ENCODE measurements around the gene REEP5. TPM values are rescaled to one million over a fixed set of nuclear protein-coding genes. Genes with fewer than 3 reads are reported as not detected.

Gene REEP5
- total and polyA plus RNA-seq, 2 of the 4 experiments (the other 2 are of a cell fraction) = 49.3 to 82.0 TPM

DNA sequence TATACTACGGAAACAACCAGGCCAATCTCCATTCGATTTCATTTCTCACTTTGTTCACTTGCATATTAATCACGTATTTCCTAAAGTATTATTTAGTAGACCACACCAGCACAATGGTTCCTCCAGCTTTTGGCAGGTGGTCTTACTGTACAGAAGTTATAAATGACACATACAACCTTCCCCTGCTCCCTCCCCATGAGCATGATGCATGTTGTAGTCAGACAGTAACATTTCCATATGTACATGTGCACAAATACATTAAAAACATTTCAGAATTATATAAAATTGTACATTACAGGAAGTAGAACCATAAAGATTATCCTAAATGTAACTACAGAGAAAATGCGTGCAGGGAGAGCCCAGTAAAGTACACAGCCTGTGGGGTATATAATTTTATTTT is 43.9 kb downstream of the REEP5 start:
- H2BK120ac ChIP-seq (ENCODE audit: low read depth, low read length) = no peak overlapping the region
- peaks cover 27 to 48% of the 10 kb centered on the region in 2 experiments; a peak in 3 of 4 replicates for H3K79me1 ChIP-seq (ENCODE audit: low read depth in 1 of 2, low read length in 2 of 2)
- H3K4ac ChIP-seq (ENCODE audit: low read depth, low read length) = no peak overlapping the region
- dilution Hi-C loops (cut with HindIII; ENCODE audit: low sequenced_read_pairs, unreplicated experiment) = no loop called here
- no peak overlapping the region for H3K56ac ChIP-seq (ENCODE audit: extremely low read depth, insufficient read depth, low read length)
- TF ChIP-seq POLR2A (IDR thresholded peaks at IDR 0.05; ENCODE audit: low read depth, low read length) (no peak), RAD21 (IDR thresholded peaks at IDR 0.05; ENCODE audit: low read length) (no peak), MAZ (IDR thresholded peaks at IDR 0.05; ENCODE audit: borderline replicate concordance, low read depth, low read length) (no peak), RCOR1 (IDR thresholded peaks at IDR 0.05; ENCODE audit: insufficient replicate concordance, low read length) (no peak), FOS (IDR thresholded peaks at IDR 0.05; ENCODE audit: low read depth, low read length) (no peak), CHD1 (IDR thresholded peaks at IDR 0.05; ENCODE audit: low read depth, low read length) (no peak), CEBPB (IDR thresholded peaks at IDR 0.05; ENCODE audit: low read depth, low read length) (no peak), SMC3 (IDR thresholded peaks at IDR 0.05; ENCODE audit: low read depth, low read length) (no peak), MXI1 (IDR thresholded peaks at IDR 0.05; ENCODE audit: borderline replicate concordance, low read depth, low read length) (no peak), RFX5 (IDR thresholded peaks at IDR 0.05; ENCODE audit: low read depth, low read length) (no peak), NFE2L2 (IDR thresholded peaks at IDR 0.05; ENCODE audit: low read depth, low read length) (no peak), MAFK (IDR thresholded peaks at IDR 0.05; ENCODE audit: low read depth, low read length) (no peak), BHLHE40 (IDR thresholded peaks at IDR 0.05; ENCODE audit: low read depth, low read length) (no peak)
- TF ChIP-seq, protein P1, sequence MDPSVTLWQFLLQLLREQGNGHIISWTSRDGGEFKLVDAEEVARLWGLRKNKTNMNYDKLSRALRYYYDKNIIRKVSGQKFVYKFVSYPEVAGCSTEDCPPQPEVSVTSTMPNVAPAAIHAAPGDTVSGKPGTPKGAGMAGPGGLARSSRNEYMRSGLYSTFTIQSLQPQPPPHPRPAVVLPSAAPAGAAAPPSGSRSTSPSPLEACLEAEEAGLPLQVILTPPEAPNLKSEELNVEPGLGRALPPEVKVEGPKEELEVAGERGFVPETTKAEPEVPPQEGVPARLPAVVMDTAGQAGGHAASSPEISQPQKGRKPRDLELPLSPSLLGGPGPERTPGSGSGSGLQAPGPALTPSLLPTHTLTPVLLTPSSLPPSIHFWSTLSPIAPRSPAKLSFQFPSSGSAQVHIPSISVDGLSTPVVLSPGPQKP (IDR thresholded peaks at IDR 0.05; ENCODE audit: borderline replicate concordance, low read depth, low read length) = no peak
- TF ChIP-seq, protein P2, sequence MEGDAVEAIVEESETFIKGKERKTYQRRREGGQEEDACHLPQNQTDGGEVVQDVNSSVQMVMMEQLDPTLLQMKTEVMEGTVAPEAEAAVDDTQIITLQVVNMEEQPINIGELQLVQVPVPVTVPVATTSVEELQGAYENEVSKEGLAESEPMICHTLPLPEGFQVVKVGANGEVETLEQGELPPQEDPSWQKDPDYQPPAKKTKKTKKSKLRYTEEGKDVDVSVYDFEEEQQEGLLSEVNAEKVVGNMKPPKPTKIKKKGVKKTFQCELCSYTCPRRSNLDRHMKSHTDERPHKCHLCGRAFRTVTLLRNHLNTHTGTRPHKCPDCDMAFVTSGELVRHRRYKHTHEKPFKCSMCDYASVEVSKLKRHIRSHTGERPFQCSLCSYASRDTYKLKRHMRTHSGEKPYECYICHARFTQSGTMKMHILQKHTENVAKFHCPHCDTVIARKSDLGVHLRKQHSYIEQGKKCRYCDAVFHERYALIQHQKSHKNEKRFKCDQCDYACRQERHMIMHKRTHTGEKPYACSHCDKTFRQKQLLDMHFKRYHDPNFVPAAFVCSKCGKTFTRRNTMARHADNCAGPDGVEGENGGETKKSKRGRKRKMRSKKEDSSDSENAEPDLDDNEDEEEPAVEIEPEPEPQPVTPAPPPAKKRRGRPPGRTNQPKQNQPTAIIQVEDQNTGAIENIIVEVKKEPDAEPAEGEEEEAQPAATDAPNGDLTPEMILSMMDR (conservative IDR thresholded peaks at IDR 0.05; ENCODE audit: low read depth, low read length) = no peak
- TF ChIP-seq, protein P3, sequence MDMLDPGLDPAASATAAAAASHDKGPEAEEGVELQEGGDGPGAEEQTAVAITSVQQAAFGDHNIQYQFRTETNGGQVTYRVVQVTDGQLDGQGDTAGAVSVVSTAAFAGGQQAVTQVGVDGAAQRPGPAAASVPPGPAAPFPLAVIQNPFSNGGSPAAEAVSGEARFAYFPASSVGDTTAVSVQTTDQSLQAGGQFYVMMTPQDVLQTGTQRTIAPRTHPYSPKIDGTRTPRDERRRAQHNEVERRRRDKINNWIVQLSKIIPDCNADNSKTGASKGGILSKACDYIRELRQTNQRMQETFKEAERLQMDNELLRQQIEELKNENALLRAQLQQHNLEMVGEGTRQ (IDR thresholded peaks at IDR 0.05; ENCODE audit: low read depth, low read length) = no peak
- no peak overlapping the region for H2BK15ac ChIP-seq (ENCODE audit: low read depth, low read length)
- no peak overlapping the region for H3K27ac ChIP-seq (ENCODE audit: insufficient read depth, low read length)
- H3K18ac ChIP-seq (ENCODE audit: low read depth, low read length) = no peak overlapping the region
- H3K9me3 ChIP-seq (ENCODE audit: control insufficient read depth, insufficient read depth, low read length) = no peaks in the 10 kb centered on the region
- H3K27me3 ChIP-seq (ENCODE audit: control insufficient read depth, insufficient read depth, low read length) = no peaks in the 10 kb centered on the region
- in situ Hi-C loops (cut with MboI; ENCODE audit: low sequenced_read_pairs) = no loop called here
- no peak overlapping the region for H4K8ac ChIP-seq (ENCODE audit: low read depth in 2 of 2, low read length in 2 of 2)
- no peak overlapping the region for H2AK5ac ChIP-seq (ENCODE audit: low read depth, low read length)
- no TSS peak for BruUV-seq (replicated peaks)
- no peak overlapping the region for H3K23ac ChIP-seq (ENCODE audit: low read depth, low read length)
- WGBS, 2 experiments (ENCODE audit: extremely low coverage in 2 of 2, insufficient read length in 1 of 2) = 95% methylated on average over 3 of the region's 4 CpGs; no CpG with 5 or more reads in 1 of the 2 experiments
- H2BK20ac ChIP-seq (ENCODE audit: low read depth, low read length) = no peak overlapping the region
- no peak overlapping the region for H3K4me2 ChIP-seq (ENCODE audit: low read depth, low read length)
- H2AK9ac ChIP-seq (replicated peaks; ENCODE audit: low read depth, low read length, poor library complexity) = no peak overlapping the region
- H4K20me1 ChIP-seq (ENCODE audit: insufficient read depth, low read length) = peaks cover 12% of the 10 kb centered on the region; the same call in 1 of the 2 replicates
- H3K9me1 ChIP-seq (ENCODE audit: insufficient read depth, low read length) = peaks cover 12% of the 10 kb centered on the region
- CTCF ChIA-PET = interaction anchor here (0.6 kb wide), 1 partner anchor 21 kb away, joined by 6 read pairs; no protein-coding TSS in a partner anchor
- DNase-seq (no peak), ATAC-seq (ENCODE audit: low read depth) (no peak)
- no peak overlapping the region for H3K4me3 ChIP-seq (ENCODE audit: insufficient read depth, low read depth, low read length)
- 0 out of 2 replicates have a peak, but pooled peaks cover 2% of the 10 kb centered on the region for H3K4me1 ChIP-seq (ENCODE audit: control insufficient read depth, insufficient read depth, low read length)
- intact Hi-C loops (cut with micrococcal nuclease) = no loop called here
- H2BK5ac ChIP-seq (ENCODE audit: low read depth, low read length, poor library complexity, severe bottlenecking) = no peak overlapping the region
- H3K9ac ChIP-seq (ENCODE audit: low read depth, low read length) = no peak overlapping the region
- H4K91ac ChIP-seq (ENCODE audit: insufficient read depth, low read depth, low read length) = no peak overlapping the region
- POLR2A ChIA-PET (ENCODE audit: unreplicated experiment) = no interaction called here
- no peak overlapping the region for H2AFZ ChIP-seq (replicated peaks; ENCODE audit: low read length, poor library complexity)
- H4K5ac ChIP-seq (ENCODE audit: low read depth, low read length) = no peak overlapping the region
- H3K14ac ChIP-seq (replicated peaks; ENCODE audit: low read depth, low read length) = no peak overlapping the region
- H3K36me3 ChIP-seq (ENCODE audit: control insufficient read depth, insufficient read depth, low read length) = peaks cover 30% of the 10 kb centered on the region
